Mucosa of descending colon (tissue), 3 donors: ENCODE data around the gene GRK1. TPM values are rescaled to one million over a fixed set of nuclear protein-coding genes. Genes with fewer than 3 reads are reported as not detected.

Experiments used
- ATAC-seq: fragments of 200-7000 bp; cut with Tn5 transposase; one replicate; pipeline ENCODE4 v1.9.1; 2020; ENCODE audit warnings: mild to moderate bottlenecking, moderate library complexity
- DNase-seq, 3 donors: peaks; one replicate each; pipeline ENCODE4 v3.0.0-alpha.2; 2020
- H3K36me3 ChIP-seq: fragments of 200-600 bp; one replicate; pipeline ENCODE4 v1.8.0; 2021; ENCODE audit warnings: low read depth, mild to moderate bottlenecking
- H3K4me1 ChIP-seq: fragments of 200-600 bp; one replicate; pipeline ENCODE4 v1.8.0; 2021; ENCODE audit warnings: low read depth, mild to moderate bottlenecking
- H3K4me3 ChIP-seq: fragments of 200-600 bp; one replicate; pipeline ENCODE4 v1.8.0; 2021; ENCODE audit warnings: mild to moderate bottlenecking
- H3K9me3 ChIP-seq: fragments of 200-600 bp; one replicate; pipeline ENCODE4 v1.8.0; 2021; ENCODE audit warnings: mild to moderate bottlenecking
- intact Hi-C, 2 donors: fragments of 100-400 bp; cut with DNase I in 1 of 2; cut with micrococcal nuclease in 1 of 2; formaldehyde crosslinking; loops; one replicate each; pipeline versions ENCODE4 v1.11.0 to v1.11.1; 2022; cut with DNase I, micrococcal nuclease
- total RNA-seq, 3 donors: library from RNA; stranded (reverse); fragmentation: NEBNext Ultra II Directional in 2 of 3; extraction: Animal tissue kit (Norgen Biotek cat#: 25700) in 2 of 3; gene quantifications; one replicate each; pipeline versions ENCODE4 v1.2.1 to v1.2.4, GENCODE V29; 2021 to 2023
- TF ChIP-seq, protein P1 (sequence below): fragments of 200-600 bp; IDR thresholded peaks from one replicate; pipeline ENCODE4 v1.8.0; 2022; ENCODE audit warnings: antibody characterized with exemption, mild to moderate bottlenecking
- donor health status: DM: no; HTN: no; CAD: no; lungs with moderate emphysema.
- donor health status: DM: no; HTN: no; CAD: no.
- donor health status: DM: no; HTN: yes; CAD: no.

Gene GRK1
- total RNA-seq, 3 donors from 2014 or later, result 0.09 to 0.19 (median 0.09) TPM

DNA sequence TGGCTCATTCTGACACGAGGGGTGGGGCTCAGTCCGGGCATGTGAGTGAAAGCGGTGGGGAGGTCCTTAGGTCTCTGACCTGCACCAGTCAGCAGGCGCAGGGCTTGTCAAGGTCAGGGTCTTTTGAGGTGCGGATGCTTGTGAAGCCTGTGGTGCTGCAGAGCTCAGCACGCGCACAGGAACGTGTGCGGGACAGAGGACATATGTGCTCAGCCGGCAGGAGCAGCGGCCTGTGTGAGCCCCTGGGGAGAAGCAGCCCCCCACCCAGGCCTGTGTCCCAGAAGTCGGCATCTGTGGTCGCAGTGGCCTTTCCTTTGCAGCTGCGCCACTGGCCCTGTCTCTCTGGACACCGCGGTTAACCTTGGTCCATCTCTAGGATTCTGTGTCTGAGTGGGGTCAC lies 39.9 kb upstream of the GRK1 start:
- no peaks in the 10 kb centered on the region for H3K36me3 ChIP-seq

GRCh38 chr13:113628291-113629270 lies 38.4 kb upstream of the GRK1 start:
- intact Hi-C loops, result no loop called here
- Histone ChIP-seq H3K9me3 (no peaks in the 10 kb centered on the region), H3K36me3 (no peaks in the 10 kb centered on the region), H3K4me3 (no peak overlapping the region), H3K4me1 (no peaks in the 10 kb centered on the region)
- DNase-seq (peak in 1 of 3 donors; percentile 13), ATAC-seq (no peak)
- TF ChIP-seq, protein P1, sequence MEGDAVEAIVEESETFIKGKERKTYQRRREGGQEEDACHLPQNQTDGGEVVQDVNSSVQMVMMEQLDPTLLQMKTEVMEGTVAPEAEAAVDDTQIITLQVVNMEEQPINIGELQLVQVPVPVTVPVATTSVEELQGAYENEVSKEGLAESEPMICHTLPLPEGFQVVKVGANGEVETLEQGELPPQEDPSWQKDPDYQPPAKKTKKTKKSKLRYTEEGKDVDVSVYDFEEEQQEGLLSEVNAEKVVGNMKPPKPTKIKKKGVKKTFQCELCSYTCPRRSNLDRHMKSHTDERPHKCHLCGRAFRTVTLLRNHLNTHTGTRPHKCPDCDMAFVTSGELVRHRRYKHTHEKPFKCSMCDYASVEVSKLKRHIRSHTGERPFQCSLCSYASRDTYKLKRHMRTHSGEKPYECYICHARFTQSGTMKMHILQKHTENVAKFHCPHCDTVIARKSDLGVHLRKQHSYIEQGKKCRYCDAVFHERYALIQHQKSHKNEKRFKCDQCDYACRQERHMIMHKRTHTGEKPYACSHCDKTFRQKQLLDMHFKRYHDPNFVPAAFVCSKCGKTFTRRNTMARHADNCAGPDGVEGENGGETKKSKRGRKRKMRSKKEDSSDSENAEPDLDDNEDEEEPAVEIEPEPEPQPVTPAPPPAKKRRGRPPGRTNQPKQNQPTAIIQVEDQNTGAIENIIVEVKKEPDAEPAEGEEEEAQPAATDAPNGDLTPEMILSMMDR, result no peak

More for the DNA sequence above, 39.9 kb upstream of the GRK1 start:
- H3K4me1 ChIP-seq, result no peaks in the 10 kb centered on the region
- H3K9me3 ChIP-seq, result no peaks in the 10 kb centered on the region
- intact Hi-C loops, result no loop called here
- no peak for DNase-seq
- no peak overlapping the region for H3K4me3 ChIP-seq
- TF ChIP-seq, protein P1, result no peak
- no peak for ATAC-seq

GRCh38 chr13:113629866-113630265 lies 37.2 kb upstream of the GRK1 start:
- Histone ChIP-seq H3K9me3 (no peaks in the 10 kb centered on the region), H3K4me1 (no peaks in the 10 kb centered on the region), H3K4me3 (no peak overlapping the region), H3K36me3 (no peaks in the 10 kb centered on the region)
- intact Hi-C loops, result no loop called here
- DNase-seq (no peak), ATAC-seq (no peak)
- TF ChIP-seq, protein P1, result no peak

- TF ChIP-seq, protein P1, result no peak
- DNase-seq (peak in 1 of 3 donors; percentile 8), ATAC-seq (no peak)
- no peaks in the 10 kb centered on the region for H3K9me3 ChIP-seq
- intact Hi-C loops, result no loop called here
- no peak overlapping the region for H3K4me3 ChIP-seq
- no peaks in the 10 kb centered on the region for H3K4me1 ChIP-seq
- no peaks in the 10 kb centered on the region for H3K36me3 ChIP-seq
Observed at GRCh38 chr13:113630296-113630695, 36.7 kb upstream of the GRK1 start.

DNA sequence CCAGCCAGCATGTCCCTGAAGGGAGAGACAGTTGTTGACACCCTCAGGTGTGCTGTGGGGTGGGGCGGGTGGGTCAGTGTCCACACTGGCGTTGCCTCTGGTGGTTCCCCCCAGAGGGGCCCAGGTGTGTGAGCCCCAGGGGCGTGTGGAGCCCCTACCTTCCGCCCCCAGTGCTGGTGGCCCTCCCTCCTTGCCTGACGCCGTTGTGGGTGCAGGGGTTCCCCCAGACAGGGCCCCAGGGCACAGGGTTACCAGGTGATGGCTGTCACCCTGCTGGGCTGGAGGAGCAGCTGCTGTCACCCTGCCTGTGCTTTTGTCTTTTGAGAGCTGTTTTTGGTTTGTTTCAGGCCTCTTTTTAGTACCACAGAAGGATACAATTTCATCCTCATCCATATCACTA lies 36.2 kb upstream of the GRK1 start:
- DNase-seq, result peak in 1 of 3 donors; percentile 14
- intact Hi-C loops, result no loop called here
- Histone ChIP-seq H3K4me3 (no peak overlapping the region), H3K9me3 (no peaks in the 10 kb centered on the region), H3K36me3 (peaks cover under 1% of the 10 kb centered on the region), H3K4me1 (no peaks in the 10 kb centered on the region)
- no peak for ATAC-seq
- TF ChIP-seq, protein P1, result no peak
